Smooth muscle cell (in vitro differentiated cells): ENCODE data around the gene PDE9A. TPM values are rescaled to one million over a fixed set of nuclear protein-coding genes. Genes with fewer than 3 reads are reported as not detected.

Experiments
- DNase-seq: peaks from one replicate; lab custom pipeline; 2025; ENCODE audit not compliant: unreplicated experiment; lab: John Stamatoyannopoulos, UW
- H2AFZ ChIP-seq: fragments of 200-600 bp; sonication (generic); 2 replicates; pipeline ENCODE4 v1.6.0; 2016; ENCODE audit warnings: antibody characterized with exemption, low read depth, mild to moderate bottlenecking
- H3F3A ChIP-seq: fragments of 200-600 bp; sonication (generic); 2 replicates; pipeline ENCODE4 v1.6.0; 2017; ENCODE audit warnings: antibody characterized with exemption, low read depth
- H3K27ac ChIP-seq: fragments of 200-600 bp; sonication (generic); 2 replicates; pipeline ENCODE4 v1.5.1; 2016; ENCODE audit warnings: low read depth, mild to moderate bottlenecking
- H3K27me3 ChIP-seq: fragments of 200-600 bp; sonication (generic); 2 replicates; pipeline ENCODE4 v1.6.1; 2016; ENCODE audit warnings: low read depth, mild to moderate bottlenecking
- H3K36me3 ChIP-seq: fragments of 200-600 bp; sonication (generic); 2 replicates; pipeline ENCODE4 v1.5.1; 2016; ENCODE audit warnings: low read depth
- H3K4me1 ChIP-seq: fragments of 200-600 bp; sonication (generic); 2 replicates; pipeline ENCODE4 v1.5.1; 2016; ENCODE audit warnings: low read depth
- H3K4me2 ChIP-seq: fragments of 200-600 bp; sonication (generic); 2 replicates; pipeline ENCODE4 v1.6.0; 2016; ENCODE audit warnings: mild to moderate bottlenecking
- H3K4me3 ChIP-seq: fragments of 200-600 bp; sonication (generic); 2 replicates; pipeline ENCODE4 v1.5.1; 2016; ENCODE audit warnings: mild to moderate bottlenecking
- H3K79me2 ChIP-seq: fragments of 200-600 bp; sonication (generic); 2 replicates; pipeline ENCODE4 v1.6.0; 2016; ENCODE audit warnings: low read depth, mild to moderate bottlenecking
- H3K9ac ChIP-seq: fragments of 200-600 bp; sonication (generic); 2 replicates; pipeline ENCODE4 v1.6.0; 2016; ENCODE audit warnings: low read depth
- H3K9me3 ChIP-seq: fragments of 200-600 bp; sonication (generic); replicated peaks from 2 replicates; pipeline ENCODE4 v1.5.1; 2016; ENCODE audit warnings: low read depth
- H4K20me1 ChIP-seq: fragments of 200-600 bp; sonication (generic); 2 replicates; pipeline ENCODE4 v1.6.0; 2016; ENCODE audit warnings: low read depth
- WGBS: methylation state at CpG from one replicate; pipeline ENCODE4 v1.1.7; 2016; ENCODE audit warnings: low lambda C conversion rate; 5-methylcytosine and 5-hydroxymethylcytosine counted together
- polyA plus RNA-seq: library from polyadenylated mRNA; unstranded; fragments of >200 nt; fragmentation: Nextera tagmentation; extraction: Ambion mirVana; gene quantifications from 2 replicates; pipeline ENCODE4 v1.2.1, GENCODE V29; 2016
- total RNA-seq: library from RNA; depleted of rRNA; stranded (reverse); fragments of >200 nt; gene quantifications from 2 replicates; pipeline ENCODE4 v1.2.3, GENCODE V29; 2014
- TF ChIP-seq, protein P1 (sequence below): fragments of 200-600 bp; sonication (generic); IDR thresholded peaks from 2 replicates; pipeline ENCODE4 v1.5.1; 2017; ENCODE audit warnings: borderline replicate concordance, mild to moderate bottlenecking, antibody characterized with exemption; ENCODE audit not compliant: insufficient read depth, poor library complexity, severe bottlenecking

PDE9A gene
- total and polyA plus RNA-seq, 2 experiments from 2014 or later, result 4.3 to 12.3 TPM

- H3K4me2 ChIP-seq, result no peak overlapping the region
- H3F3A ChIP-seq, result no peaks in the 10 kb centered on the region
- TF ChIP-seq, protein P1, sequence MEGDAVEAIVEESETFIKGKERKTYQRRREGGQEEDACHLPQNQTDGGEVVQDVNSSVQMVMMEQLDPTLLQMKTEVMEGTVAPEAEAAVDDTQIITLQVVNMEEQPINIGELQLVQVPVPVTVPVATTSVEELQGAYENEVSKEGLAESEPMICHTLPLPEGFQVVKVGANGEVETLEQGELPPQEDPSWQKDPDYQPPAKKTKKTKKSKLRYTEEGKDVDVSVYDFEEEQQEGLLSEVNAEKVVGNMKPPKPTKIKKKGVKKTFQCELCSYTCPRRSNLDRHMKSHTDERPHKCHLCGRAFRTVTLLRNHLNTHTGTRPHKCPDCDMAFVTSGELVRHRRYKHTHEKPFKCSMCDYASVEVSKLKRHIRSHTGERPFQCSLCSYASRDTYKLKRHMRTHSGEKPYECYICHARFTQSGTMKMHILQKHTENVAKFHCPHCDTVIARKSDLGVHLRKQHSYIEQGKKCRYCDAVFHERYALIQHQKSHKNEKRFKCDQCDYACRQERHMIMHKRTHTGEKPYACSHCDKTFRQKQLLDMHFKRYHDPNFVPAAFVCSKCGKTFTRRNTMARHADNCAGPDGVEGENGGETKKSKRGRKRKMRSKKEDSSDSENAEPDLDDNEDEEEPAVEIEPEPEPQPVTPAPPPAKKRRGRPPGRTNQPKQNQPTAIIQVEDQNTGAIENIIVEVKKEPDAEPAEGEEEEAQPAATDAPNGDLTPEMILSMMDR, result no peak
- 90% methylated on average over 10 of the region's 10 CpGs for WGBS
- H3K36me3 ChIP-seq, result peaks cover 5% of the 10 kb centered on the region
- H3K9me3 ChIP-seq, result no peaks in the 10 kb centered on the region
- H3K27ac ChIP-seq, result no peak overlapping the region
- H3K9ac ChIP-seq, result no peak overlapping the region
- H3K79me2 ChIP-seq, result no peaks in the 10 kb centered on the region
- H3K4me1 ChIP-seq, result no peaks in the 10 kb centered on the region
- no peak overlapping the region for H2AFZ ChIP-seq
- no peak for DNase-seq
- H3K4me3 ChIP-seq, result no peak overlapping the region
- no peaks in the 10 kb centered on the region for H4K20me1 ChIP-seq
- no peaks in the 10 kb centered on the region for H3K27me3 ChIP-seq
Measured at GRCh38 chr21:42735944-42736343, 82.5 kb downstream of the PDE9A start.

- Histone ChIP-seq H4K20me1 (no peaks in the 10 kb centered on the region), H3F3A (no peaks in the 10 kb centered on the region), H3K27ac (no peak overlapping the region), H3K4me1 (no peaks in the 10 kb centered on the region), H3K4me2 (no peak overlapping the region), H2AFZ (no peak overlapping the region), H3K36me3 (peaks cover 5% of the 10 kb centered on the region), H3K9ac (no peak overlapping the region), H3K27me3 (no peaks in the 10 kb centered on the region), H3K79me2 (no peaks in the 10 kb centered on the region), H3K9me3 (no peaks in the 10 kb centered on the region), H3K4me3 (no peak overlapping the region)
- TF ChIP-seq, protein P1, result no peak
- DNase-seq, result no peak
- 88% methylated on average over 12 of the region's 12 CpGs for WGBS
Measured at GRCh38 chr21:42736646-42737350, 83.4 kb downstream of the PDE9A start.

- 82% methylated on average over 16 of the region's 16 CpGs for WGBS
- no peak overlapping the region for H3K27ac ChIP-seq
Measured at GRCh38 chr21:42737951-42738590, 84.7 kb downstream of the PDE9A start.

More at GRCh38 chr21:42737951-42738590, 84.7 kb downstream of the PDE9A start:
- no peak for DNase-seq
- TF ChIP-seq, protein P1, result no peak
- Histone ChIP-seq H3K4me3 (no peak overlapping the region), H3K4me1 (no peaks in the 10 kb centered on the region), H3K27me3 (no peaks in the 10 kb centered on the region), H3F3A (no peaks in the 10 kb centered on the region), H2AFZ (no peak overlapping the region), H3K4me2 (no peak overlapping the region), H3K9ac (no peak overlapping the region), H3K79me2 (no peaks in the 10 kb centered on the region), H3K36me3 (peaks cover 5% of the 10 kb centered on the region), H4K20me1 (no peaks in the 10 kb centered on the region), H3K9me3 (no peaks in the 10 kb centered on the region)
